Type B pancreatic cell (in vitro differentiated cells): ENCODE data around the gene ZKSCAN4. TPM values are rescaled to one million over a fixed set of nuclear protein-coding genes. Genes with fewer than 3 reads are reported as not detected.

ENCODE experiments used
- DNase-seq: peaks from one replicate; pipeline ENCODE4 v3.0.0; 2021; ENCODE audit warnings: mixed read lengths; ENCODE audit not compliant: unreplicated experiment; ENCODE audit errors: extremely low spot score
- H3K27ac Mint-ChIP-seq: 2 replicates; pipeline ENCODE4 v1.8.0; 2021; ENCODE audit warnings: mild to moderate bottlenecking, mixed read lengths
- H3K27me3 Mint-ChIP-seq: 2 replicates; pipeline ENCODE4 v1.8.0; 2021; ENCODE audit warnings: mixed read lengths
- H3K36me3 Mint-ChIP-seq: 2 replicates; pipeline ENCODE4 v1.8.0; 2021; ENCODE audit warnings: mixed read lengths
- H3K4me1 Mint-ChIP-seq: one replicate; pipeline ENCODE4 v1.8.0; 2021; ENCODE audit warnings: mixed read lengths; ENCODE audit not compliant: unreplicated experiment
- H3K4me3 Mint-ChIP-seq: 2 replicates; pipeline ENCODE4 v1.8.0; 2021; ENCODE audit warnings: mild to moderate bottlenecking, mixed read lengths
- H3K9me3 Mint-ChIP-seq: 2 replicates; pipeline ENCODE4 v1.8.0; 2021; ENCODE audit warnings: mixed read lengths
- CTCF ChIP-seq: fragments of 200-600 bp; sonication (generic); conservative IDR thresholded peaks from 2 replicates; pipeline ENCODE4 v1.5.0; 2021; ENCODE audit warnings: antibody characterized with exemption, mild to moderate bottlenecking
- total RNA-seq: library from RNA; stranded (reverse); gene quantifications from 2 replicates; pipeline ENCODE4 v1.2.1, GENCODE V29; 2021; ENCODE audit warnings: low replicate concordance

ZKSCAN4 gene
- total RNA-seq, 1 donor from 2014 or later = 7.8 TPM

GRCh38 chr6:28206928-28207509 is 45.0 kb downstream of the ZKSCAN4 start:
- H3K4me3 Mint-ChIP-seq = peak overlapping the region; percentile 98
- peak overlapping the region; percentile 70 for H3K27ac Mint-ChIP-seq
- peaks cover 4% of the 10 kb centered on the region for H3K9me3 Mint-ChIP-seq
- no peak for DNase-seq
- no peaks in the 10 kb centered on the region for H3K36me3 Mint-ChIP-seq
- peaks cover 15% of the 10 kb centered on the region for H3K4me1 Mint-ChIP-seq
- TF ChIP-seq CTCF = no peak
- H3K27me3 Mint-ChIP-seq = peaks cover 90% of the 10 kb centered on the region

- Mint-ChIP-seq H3K36me3 (no peaks in the 10 kb centered on the region), H3K4me1 (peaks cover 15% of the 10 kb centered on the region), H3K27ac (no peak overlapping the region), H3K4me3 (peak overlapping the region; percentile 98), H3K27me3 (peaks cover 90% of the 10 kb centered on the region), H3K9me3 (peaks cover 4% of the 10 kb centered on the region)
- DNase-seq = no peak
- no peak for TF ChIP-seq CTCF
Observed at GRCh38 chr6:28206527-28206926, 45.5 kb downstream of the ZKSCAN4 start.

- no peak for DNase-seq
- H3K9me3 Mint-ChIP-seq = peaks cover 4% of the 10 kb centered on the region
- peaks cover 15% of the 10 kb centered on the region for H3K4me1 Mint-ChIP-seq
- H3K4me3 Mint-ChIP-seq = peak overlapping the region; percentile 98
- no peak for TF ChIP-seq CTCF
- peaks cover 88% of the 10 kb centered on the region for H3K27me3 Mint-ChIP-seq
- no peaks in the 10 kb centered on the region for H3K36me3 Mint-ChIP-seq
- H3K27ac Mint-ChIP-seq = no peak overlapping the region
Observed at GRCh38 chr6:28205879-28206278, 46.2 kb downstream of the ZKSCAN4 start.

GRCh38 chr6:28203201-28203600 is 48.9 kb downstream of the ZKSCAN4 start:
- H3K4me3 Mint-ChIP-seq = no peak overlapping the region
- no peak overlapping the region for H3K27ac Mint-ChIP-seq
- no peak for TF ChIP-seq CTCF
- H3K27me3 Mint-ChIP-seq = peaks cover 86% of the 10 kb centered on the region
- H3K36me3 Mint-ChIP-seq = no peaks in the 10 kb centered on the region
- peaks cover 4% of the 10 kb centered on the region for H3K9me3 Mint-ChIP-seq
- peaks cover 11% of the 10 kb centered on the region for H3K4me1 Mint-ChIP-seq
- DNase-seq = no peak

GRCh38 chr6:28200020-28200419 is 52.0 kb downstream of the ZKSCAN4 start:
- TF ChIP-seq CTCF = no peak
- peaks cover 58% of the 10 kb centered on the region for H3K27me3 Mint-ChIP-seq
- H3K4me3 Mint-ChIP-seq = no peak overlapping the region
- H3K9me3 Mint-ChIP-seq = peaks cover 11% of the 10 kb centered on the region
- H3K4me1 Mint-ChIP-seq = no peaks in the 10 kb centered on the region
- no peaks in the 10 kb centered on the region for H3K36me3 Mint-ChIP-seq
- no peak for DNase-seq
- H3K27ac Mint-ChIP-seq = no peak overlapping the region

Other genes starting within 250 kb of the ZKSCAN4 start
- gene ZNF165, start 171.7 kb downstream of the ZKSCAN4 start, total RNA-seq = 4.3 and 8.4 TPM in 2 replicates
- gene ZSCAN16, start 127.7 kb downstream of the ZKSCAN4 start, total RNA-seq = 8.9 and 12.1 TPM in 2 replicates
- gene ZKSCAN8, start 110.4 kb downstream of the ZKSCAN4 start, total RNA-seq = 22.1 and 37.5 TPM in 2 replicates
- gene ZSCAN9, start 27.0 kb downstream of the ZKSCAN4 start, total RNA-seq = 16.5 and 27.1 TPM in 2 replicates
- 0.55 TPM in 1 of 2 replicates, not detected in the other for gene NKAPL, start 7.0 kb upstream of the ZKSCAN4 start, total RNA-seq
- 10.9 and 16.7 TPM in 2 replicates for gene ZSCAN26, start 14.9 kb upstream of the ZKSCAN4 start, total RNA-seq
- gene PGBD1, start 29.3 kb upstream of the ZKSCAN4 start, total RNA-seq = 3.6 and 7.9 TPM in 2 replicates
- 6.2 TPM in 2 replicates for gene ZSCAN31, start 83.9 kb upstream of the ZKSCAN4 start, total RNA-seq
- gene ZKSCAN3, start 97.7 kb upstream of the ZKSCAN4 start, total RNA-seq = 9.3 and 12.6 TPM in 2 replicates
- 9.6 and 12.4 TPM in 2 replicates for gene ZSCAN12, start 147.5 kb upstream of the ZKSCAN4 start, total RNA-seq
- gene ZSCAN23, start 191.2 kb upstream of the ZKSCAN4 start, total RNA-seq = 10.3 and 11.2 TPM in 2 replicates